Caco-2 (cell line): ENCODE measurements around the gene PYM1. TPM values are rescaled to one million over a fixed set of nuclear protein-coding genes. Genes with fewer than 3 reads are reported as not detected.

Experiments used
- BruUV-seq: library from RNA; stranded (reverse); fragments of 400-500 nt; replicated peaks from 2 replicates; lab custom pipeline; 2021; lab: Mats Ljungman, UMichigan
- CTCF ChIA-PET: fragments of 300-600 bp; sonication (Branson Sonifier 250); formaldehyde crosslinking; loops from one replicate; lab custom pipeline; 2022; ENCODE audit warnings: antibody characterized with exemption; lab: Charles Lee
- POLR2A ChIA-PET: fragments of 300-600 bp; sonication (Branson Sonifier 250); formaldehyde crosslinking; loops from one replicate; lab custom pipeline; 2022; ENCODE audit warnings: antibody characterized with exemption; lab: Charles Lee
- DNase-seq, 2 experiments: peaks; one replicate each; pipeline versions ENCODE4 v3.0.0 to v3.0.0-alpha.2; 2020 to 2022
- H3K27me3 ChIP-seq: replicated peaks from 2 replicates; pipeline ENCODE4 v1.6.0; 2011; ENCODE audit warnings: low read length; ENCODE audit not compliant: control insufficient read depth, insufficient read depth
- H3K36me3 ChIP-seq: 2 replicates; pipeline ENCODE4 v1.5.1; 2011; ENCODE audit warnings: low read length; ENCODE audit not compliant: control insufficient read depth, insufficient read depth
- H3K4me1 ChIP-seq: fragments of 250-450 bp; sonication (Bioruptor Pico); 2 replicates; pipeline ENCODE4 v1.5.1; 2020; ENCODE audit warnings: mild to moderate bottlenecking
- H3K4me3 ChIP-seq: 2 replicates; pipeline ENCODE4 v1.5.1; 2011; ENCODE audit warnings: low read depth, mild to moderate bottlenecking, control low read depth, low read length
- H3K9me3 ChIP-seq: fragments of 250-450 bp; sonication (Bioruptor Pico); 2 replicates; pipeline ENCODE4 v1.5.1; 2020; ENCODE audit warnings: mild to moderate bottlenecking, moderate library complexity
- H3K27ac Mint-ChIP-seq: one replicate; pipeline ENCODE4 v1.8.0; 2022; ENCODE audit warnings: mixed read lengths; ENCODE audit not compliant: unreplicated experiment
- H3K27me3 Mint-ChIP-seq: one replicate; pipeline ENCODE4 v1.8.0; 2022; ENCODE audit warnings: mixed read lengths; ENCODE audit not compliant: insufficient read depth, unreplicated experiment
- H3K36me3 Mint-ChIP-seq: one replicate; pipeline ENCODE4 v1.8.0; 2022; ENCODE audit warnings: mild to moderate bottlenecking, mixed read lengths; ENCODE audit not compliant: insufficient read depth, unreplicated experiment
- H3K4me1 Mint-ChIP-seq: one replicate; pipeline ENCODE4 v1.8.0; 2022; ENCODE audit warnings: low read depth, mixed read lengths; ENCODE audit not compliant: unreplicated experiment
- H3K4me3 Mint-ChIP-seq: one replicate; pipeline ENCODE4 v1.8.0; 2022; ENCODE audit warnings: mild to moderate bottlenecking, moderate library complexity, mixed read lengths; ENCODE audit not compliant: unreplicated experiment
- H3K9me3 Mint-ChIP-seq: one replicate; pipeline ENCODE4 v1.8.0; 2022; ENCODE audit warnings: mixed read lengths; ENCODE audit not compliant: unreplicated experiment
- intact Hi-C: fragments of 100-400 bp; cut with micrococcal nuclease; formaldehyde crosslinking; loops from one replicate; pipeline ENCODE4 v1.10.0; 2022; ENCODE audit not compliant: unreplicated experiment
- total RNA-seq: library from RNA; stranded (reverse); gene quantifications from 2 replicates; pipeline ENCODE4 v1.2.3, GENCODE V29; 2022
- TF ChIP-seq, protein P1 (sequence below), 2 experiments: fragments of 200-600 bp in 1 of 2; IDR thresholded peaks; 1 replicate in 1 of 2; 2 replicates in 1 of 2; pipeline versions ENCODE4 v1.5.1 to v1.8.0; 2011 to 2022; ENCODE audit warnings: antibody characterized with exemption in 1 of 2, control low read depth in 1 of 2, inconsistent platforms in 1 of 2, low read depth in 1 of 2, low read length in 1 of 2, mild to moderate bottlenecking in 1 of 2, moderate library complexity in 1 of 2; ENCODE audit not compliant: insufficient read depth in 1 of 2, severe bottlenecking in 1 of 2, unreplicated experiment in 1 of 2

The PYM1 gene
- total RNA-seq, 1 experiment from 2014 or later: 47.2 TPM

DNA sequence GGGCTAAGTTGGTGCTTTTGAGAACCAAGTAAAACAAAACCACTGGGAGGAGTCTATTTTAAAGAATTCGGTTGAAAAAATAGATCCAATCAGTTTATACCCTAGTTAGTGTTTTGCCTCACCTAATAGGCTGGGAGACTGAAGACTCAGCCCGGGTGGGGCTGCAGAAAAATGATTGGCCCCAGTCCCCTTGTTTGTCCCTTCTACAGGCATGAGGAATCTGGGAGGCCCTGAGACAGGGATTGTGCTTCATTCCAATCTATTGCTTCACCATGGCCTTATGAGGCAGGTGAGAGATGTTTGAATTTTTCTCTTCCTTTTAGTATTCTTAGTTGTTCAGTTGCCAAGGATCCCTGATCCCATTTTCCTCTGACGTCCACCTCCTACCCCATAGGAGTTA lies 44.3 kb upstream of the PYM1 start:
- H3K4me1 ChIP-seq: peaks cover 42% of the 10 kb centered on the region
- Mint-ChIP-seq H3K9me3 (no peaks in the 10 kb centered on the region), H3K4me3 (no peak overlapping the region), H3K36me3 (peaks cover 53% of the 10 kb centered on the region), H3K27ac (no peak overlapping the region), H3K4me1 (peaks cover 26% of the 10 kb centered on the region), H3K27me3 (no peaks in the 10 kb centered on the region)
- no TSS peak for BruUV-seq
- TF ChIP-seq, protein P1, sequence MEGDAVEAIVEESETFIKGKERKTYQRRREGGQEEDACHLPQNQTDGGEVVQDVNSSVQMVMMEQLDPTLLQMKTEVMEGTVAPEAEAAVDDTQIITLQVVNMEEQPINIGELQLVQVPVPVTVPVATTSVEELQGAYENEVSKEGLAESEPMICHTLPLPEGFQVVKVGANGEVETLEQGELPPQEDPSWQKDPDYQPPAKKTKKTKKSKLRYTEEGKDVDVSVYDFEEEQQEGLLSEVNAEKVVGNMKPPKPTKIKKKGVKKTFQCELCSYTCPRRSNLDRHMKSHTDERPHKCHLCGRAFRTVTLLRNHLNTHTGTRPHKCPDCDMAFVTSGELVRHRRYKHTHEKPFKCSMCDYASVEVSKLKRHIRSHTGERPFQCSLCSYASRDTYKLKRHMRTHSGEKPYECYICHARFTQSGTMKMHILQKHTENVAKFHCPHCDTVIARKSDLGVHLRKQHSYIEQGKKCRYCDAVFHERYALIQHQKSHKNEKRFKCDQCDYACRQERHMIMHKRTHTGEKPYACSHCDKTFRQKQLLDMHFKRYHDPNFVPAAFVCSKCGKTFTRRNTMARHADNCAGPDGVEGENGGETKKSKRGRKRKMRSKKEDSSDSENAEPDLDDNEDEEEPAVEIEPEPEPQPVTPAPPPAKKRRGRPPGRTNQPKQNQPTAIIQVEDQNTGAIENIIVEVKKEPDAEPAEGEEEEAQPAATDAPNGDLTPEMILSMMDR (IDR thresholded peaks at IDR 0.05; ENCODE audit: insufficient read depth in 1 of 2, low read depth in 1 of 2, low read length in 1 of 2, severe bottlenecking in 1 of 2, unreplicated experiment in 1 of 2): no peak
- POLR2A ChIA-PET: no interaction called here
- intact Hi-C loops: loop anchor here (2.0 to 5.0 kb wide), 3 partner anchors 41 to 665 kb away; partner anchors contain the start of genes DGKA and DNAJC14
- no peaks in the 10 kb centered on the region for H3K27me3 ChIP-seq
- peak; percentile 89 for DNase-seq
- H3K4me3 ChIP-seq: peak overlapping the region; percentile 11; the same call in 1 of the 2 replicates
- H3K9me3 ChIP-seq: no peaks in the 10 kb centered on the region
- CTCF ChIA-PET: no interaction called here
- H3K36me3 ChIP-seq: peaks cover 1% of the 10 kb centered on the region

DNA sequence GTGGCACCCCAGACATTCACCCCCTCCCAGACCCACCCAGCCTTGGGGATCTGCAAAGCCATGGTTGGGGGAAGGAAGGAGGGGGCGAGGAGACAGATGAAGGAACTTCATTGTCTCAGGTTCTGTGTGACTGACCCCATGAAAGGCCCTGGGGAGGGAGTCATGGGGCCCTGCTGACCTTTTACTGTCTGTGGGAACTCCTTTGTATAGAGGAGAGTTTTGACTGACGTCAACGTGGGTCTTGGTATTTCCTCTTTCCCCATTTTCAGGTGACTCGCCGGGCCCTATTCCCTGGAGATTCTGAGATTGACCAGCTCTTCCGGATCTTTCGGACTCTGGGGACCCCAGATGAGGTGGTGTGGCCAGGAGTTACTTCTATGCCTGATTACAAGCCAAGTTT lies 43.1 kb upstream of the PYM1 start:
- Mint-ChIP-seq H3K27ac (peak overlapping the region; percentile 51), H3K4me1 (peaks cover 20% of the 10 kb centered on the region), H3K36me3 (peaks cover 53% of the 10 kb centered on the region), H3K27me3 (no peaks in the 10 kb centered on the region), H3K9me3 (no peaks in the 10 kb centered on the region), H3K4me3 (no peak overlapping the region)
- BruUV-seq: no TSS peak
- Histone ChIP-seq H3K9me3 (no peaks in the 10 kb centered on the region), H3K27me3 (no peaks in the 10 kb centered on the region), H3K4me1 (peaks cover 47% of the 10 kb centered on the region), H3K36me3 (peaks cover 1% of the 10 kb centered on the region), H3K4me3 (no peak overlapping the region)
- no peak for DNase-seq
- ChIA-PET CTCF (no interaction called here), POLR2A (no interaction called here)
- intact Hi-C loops: loop anchor here (5.0 kb wide), 1 partner anchor 667 kb away; no protein-coding TSS in a partner anchor
- TF ChIP-seq, protein P1 (IDR thresholded peaks at IDR 0.05; ENCODE audit: insufficient read depth in 1 of 2, low read depth in 1 of 2, low read length in 1 of 2, severe bottlenecking in 1 of 2, unreplicated experiment in 1 of 2): no peak

DNA sequence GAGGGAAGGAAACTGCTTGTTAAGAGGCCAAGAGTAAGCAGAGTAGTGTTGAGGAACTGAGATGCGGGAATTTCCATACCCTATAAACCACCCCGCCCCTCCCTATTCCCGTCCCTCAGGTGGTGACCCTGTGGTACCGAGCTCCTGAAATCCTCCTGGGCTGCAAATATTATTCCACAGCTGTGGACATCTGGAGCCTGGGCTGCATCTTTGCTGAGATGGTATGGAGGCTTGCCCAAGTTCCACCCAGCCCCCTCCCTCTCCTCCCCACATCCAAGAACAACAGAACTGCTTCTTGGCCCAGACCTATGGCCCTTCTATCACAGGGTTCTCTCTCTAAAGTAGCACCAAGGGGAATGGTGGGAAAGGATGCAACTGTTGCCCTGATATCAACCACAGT lies 41.7 kb upstream of the PYM1 start:
- Mint-ChIP-seq H3K4me3 (no peak overlapping the region), H3K27me3 (no peaks in the 10 kb centered on the region), H3K27ac (no peak overlapping the region), H3K4me1 (peaks cover 27% of the 10 kb centered on the region), H3K36me3 (peaks cover 53% of the 10 kb centered on the region), H3K9me3 (no peaks in the 10 kb centered on the region)
- Histone ChIP-seq H3K4me1 (peaks cover 46% of the 10 kb centered on the region), H3K27me3 (no peaks in the 10 kb centered on the region), H3K9me3 (no peaks in the 10 kb centered on the region), H3K4me3 (no peak overlapping the region), H3K36me3 (no peaks in the 10 kb centered on the region; the same call in 1 of the 2 replicates)
- CTCF ChIA-PET: no interaction called here
- TF ChIP-seq, protein P1 (IDR thresholded peaks at IDR 0.05; ENCODE audit: insufficient read depth in 1 of 2, low read depth in 1 of 2, low read length in 1 of 2, severe bottlenecking in 1 of 2, unreplicated experiment in 1 of 2): no peak
- BruUV-seq: no TSS peak
- POLR2A ChIA-PET: no interaction called here
- intact Hi-C loops: no loop called here
- no peak for DNase-seq
